Caki2 (cell line): ENCODE measurements around the gene CCDC102B. TPM values are rescaled to one million over a fixed set of nuclear protein-coding genes. Genes with fewer than 3 reads are reported as not detected.
"Not testable (repeated sequence)": the region's sequence is repeated elsewhere in the genome, so short reads cannot be mapped to it uniquely, and the experiment has no call there.

Source experiments
- DNase-seq: peaks from one replicate; pipeline ENCODE4 v3.0.0-alpha.2; 2015; ENCODE audit warnings: low read depth
- in situ Hi-C: cut with HindIII; loops from 2 replicates; pipeline ENCODE4 v1.10.0; 2016; ENCODE audit warnings: low sequenced_read_pairs, low pct_unique_long_range_greater_than_20kb, mixed read lengths
- total RNA-seq: library from RNA; depleted of rRNA; stranded (reverse); fragments of >200 nt; shearing (Covaris generic); gene quantifications from 2 replicates; pipeline ENCODE4 v1.2.3, GENCODE V29; 2014; ENCODE audit warnings: low replicate concordance; rRNA removed

CCDC102B gene
- not detected in 2 replicates for total RNA-seq

DNA sequence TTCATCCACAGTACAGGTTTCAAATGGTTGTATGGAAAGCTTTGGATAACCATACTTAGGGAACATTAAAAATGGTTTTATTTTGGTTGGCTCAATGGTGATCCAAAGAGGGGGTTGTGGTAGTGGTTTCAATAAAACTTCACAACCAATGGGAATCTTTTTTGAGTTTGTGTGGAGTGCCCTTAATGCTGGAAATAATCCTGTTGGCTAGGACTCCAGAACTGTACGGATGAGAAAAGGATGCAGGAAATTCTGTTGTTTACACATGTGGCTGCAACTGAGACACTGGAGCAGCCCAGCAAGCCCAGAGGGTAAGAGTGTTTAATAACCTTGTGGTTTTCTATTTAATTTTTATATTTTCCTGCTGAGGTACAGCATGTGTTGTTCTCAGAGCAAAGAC, at the start of gene CCDC102B:
CCDC102B (plus strand) TSS at position 210 of the 400 bp plus-strand sequence. CDS start 38,684 bp downstream, outside the sequence.
- DNase-seq = no peak

GRCh38 chr18:68757126-68757525, 40.8 kb upstream of the CCDC102B start:
- DNase-seq = no peak
- in situ Hi-C loops = no loop called here

More for the DNA sequence above, at the start of gene CCDC102B:
- in situ Hi-C loops = no loop called here

- in situ Hi-C loops = no loop called here
- no peak for DNase-seq
Observed at GRCh38 chr18:68759308-68759707, 38.6 kb upstream of the CCDC102B start.

GRCh38 chr18:68763083-68763482, 34.8 kb upstream of the CCDC102B start:
- DNase-seq = no peak
- in situ Hi-C loops = no loop called here

DNA sequence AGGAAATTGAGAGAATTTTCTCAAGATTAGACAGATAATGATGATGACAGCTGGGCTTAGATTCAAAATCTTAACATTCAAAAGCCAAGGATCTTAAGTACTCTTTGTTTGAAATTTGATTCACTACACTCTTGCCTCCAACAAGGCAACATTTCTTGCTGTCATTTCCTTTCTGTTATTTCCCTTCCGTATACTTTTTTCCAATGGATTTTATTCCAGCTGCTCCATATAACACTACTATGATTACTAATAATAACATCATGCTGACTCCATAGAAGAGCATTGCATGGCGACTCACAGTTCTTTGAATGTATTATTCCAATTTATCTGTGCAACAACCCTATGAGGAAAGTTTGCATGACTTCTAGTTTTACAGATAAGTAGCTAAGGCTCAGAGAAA, 33.9 kb upstream of the CCDC102B start:
- DNase-seq = no peak
- in situ Hi-C loops = no loop called here

GRCh38 chr18:68766433-68766832, 31.4 kb upstream of the CCDC102B start:
- in situ Hi-C loops = no loop called here
- no peak for DNase-seq

GRCh38 chr18:68769461-68769860, 28.4 kb upstream of the CCDC102B start:
- in situ Hi-C loops = no loop called here
- no peak for DNase-seq

GRCh38 chr18:68772268-68772667, 25.6 kb upstream of the CCDC102B start:
- in situ Hi-C loops = no loop called here
- DNase-seq = no peak

- in situ Hi-C loops = no loop called here
- DNase-seq = no peak
Observed at GRCh38 chr18:68778280-68778886, 19.5 kb upstream of the CCDC102B start.

- in situ Hi-C loops = no loop called here
- no peak for DNase-seq
Observed at GRCh38 chr18:68779169-68779568, 18.7 kb upstream of the CCDC102B start.

- no peak for DNase-seq
- in situ Hi-C loops = no loop called here
Observed at GRCh38 chr18:68780802-68781635, 16.9 kb upstream of the CCDC102B start.

DNA sequence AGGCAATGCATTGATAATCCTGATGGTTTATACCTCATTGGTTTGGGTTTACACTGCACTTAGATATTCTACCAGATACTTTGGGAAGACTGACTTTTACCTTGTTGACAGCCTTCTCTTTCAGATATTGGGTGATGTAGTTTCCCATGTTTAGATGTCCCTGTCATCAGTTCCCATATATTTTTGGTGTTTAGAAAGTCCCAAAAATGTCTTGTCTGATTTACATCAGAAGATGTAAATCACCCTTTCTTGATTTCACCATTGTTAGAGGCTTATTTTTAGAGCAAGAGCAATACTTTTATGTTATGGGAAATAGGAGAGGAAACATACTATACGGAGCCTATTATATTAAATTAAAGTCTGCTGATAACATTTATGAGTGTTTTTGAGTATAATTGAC, 14.4 kb upstream of the CCDC102B start:
- in situ Hi-C loops = no loop called here
- DNase-seq = no peak

- in situ Hi-C loops = no loop called here
- DNase-seq = no peak
Observed at GRCh38 chr18:68784071-68784470, 13.8 kb upstream of the CCDC102B start.

DNA sequence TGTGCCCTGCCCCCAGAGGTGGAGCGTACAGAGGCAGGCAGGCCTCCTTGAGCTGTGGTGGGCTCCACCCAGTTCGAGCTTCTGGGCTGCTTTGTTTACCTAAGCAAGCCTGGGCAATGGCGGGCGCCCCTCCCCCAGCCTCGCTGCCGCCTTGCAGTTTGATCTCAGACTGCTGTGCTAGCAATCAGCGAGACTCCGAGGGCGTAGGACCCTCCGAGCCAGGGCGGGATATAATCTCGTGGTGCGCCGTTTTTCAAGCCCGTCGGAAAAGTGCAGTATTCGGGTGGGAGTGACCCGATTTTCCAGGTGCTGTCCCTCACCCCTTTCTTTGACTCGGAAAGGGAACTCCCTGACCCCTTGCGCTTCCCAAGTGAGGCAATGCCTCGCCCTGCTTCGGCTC, 7.6 kb upstream of the CCDC102B start:
- in situ Hi-C loops, DNase-seq: not testable (repeated sequence)

DNA sequence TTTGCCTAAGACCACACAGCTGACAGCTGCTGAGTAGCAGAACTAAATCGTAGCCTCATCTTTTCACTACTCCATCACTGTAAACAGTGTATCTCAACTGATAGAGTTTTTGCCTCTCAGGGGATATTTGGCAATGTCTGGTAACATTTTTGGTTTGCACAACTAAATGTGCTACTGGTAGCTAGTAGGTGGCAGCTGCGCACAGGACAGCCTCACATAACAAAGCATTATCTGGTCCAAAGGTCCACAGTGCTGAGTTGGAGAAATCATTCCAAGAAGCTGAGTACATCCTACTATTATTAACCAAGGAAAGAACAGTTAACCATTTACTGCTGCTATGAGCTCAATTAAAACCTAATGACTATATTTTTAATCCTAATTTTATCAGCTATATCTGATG, 6.1 kb upstream of the CCDC102B start:
- DNase-seq = no peak
- in situ Hi-C loops = no loop called here

- no peak for DNase-seq
Observed at GRCh38 chr18:68793951-68794350, 3.9 kb upstream of the CCDC102B start.

GRCh38 chr18:68796936-68797690, 767 bp upstream of the CCDC102B start:
- no peak for DNase-seq
- in situ Hi-C loops = no loop called here

More at GRCh38 chr18:68793951-68794350, 3.9 kb upstream of the CCDC102B start:
- in situ Hi-C loops = no loop called here

GRCh38 chr18:68800075-68800474, 2.2 kb downstream of the CCDC102B start:
- DNase-seq = no peak
- in situ Hi-C loops = no loop called here

GRCh38 chr18:68803356-68803755, 5.5 kb downstream of the CCDC102B start:
- no peak for DNase-seq
- in situ Hi-C loops = no loop called here
